Body of pancreas (tissue), 4 donors: ENCODE data around the gene BOC.

Experiments used
- CTCF ChIP-seq, 7 experiments: fragments of 450-650 bp in 4 of 7; fragments of 200-600 bp in 3 of 7; sonication (generic) in 3 of 7; IDR thresholded peaks; one replicate each; pipeline ENCODE4 v1.5.1; 2016 to 2019; ENCODE audit warnings: antibody characterized with exemption in 7 of 7
- POLR2A ChIP-seq, 3 donors: fragments of 450-650 bp; IDR thresholded peaks; one replicate each; pipeline ENCODE4 v1.6.1; 2016; ENCODE audit warnings: antibody characterized with exemption in 3 of 3, mild to moderate bottlenecking in 2 of 3

- no peak for TF ChIP-seq CTCF (IDR thresholded peaks at IDR 0.05)
- TF ChIP-seq POLR2A (IDR thresholded peaks at IDR 0.05), result no peak
Observed at GRCh38 chr3:113255854-113256615, 44.7 kb downstream of the BOC start.
